NCI-H526 treated with DMSO at 0.1 percent for 48 hours (cell line): ENCODE data around the gene FAXC.
"Not testable (repeated sequence)": the region's sequence is repeated elsewhere in the genome, so short reads cannot be mapped to it uniquely, and the experiment has no call there.

Experiments used
- DNase-seq: peaks from one replicate; lab custom pipeline; 2025; lab: John Stamatoyannopoulos, UW

The FAXC gene

DNA sequence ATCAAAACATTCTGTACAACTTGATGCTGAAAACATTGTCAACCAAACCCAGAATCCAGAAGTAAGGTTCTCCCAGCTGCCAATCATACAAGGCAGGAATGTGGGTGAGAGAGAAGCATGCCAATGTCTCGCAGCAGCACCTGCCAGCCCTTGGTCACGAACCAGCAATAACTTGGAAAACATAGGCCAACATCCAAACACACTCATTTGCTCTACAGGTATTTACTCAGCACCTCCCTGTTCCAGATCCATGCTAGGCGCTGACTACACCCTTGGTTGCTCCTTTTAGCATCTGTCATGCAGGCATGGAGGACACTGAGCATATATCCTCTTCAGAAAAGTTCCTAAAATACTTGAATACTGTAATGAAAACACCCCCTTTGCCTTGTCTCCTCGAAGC, 63.6 kb downstream of the FAXC start:
- no peak for DNase-seq

DNA sequence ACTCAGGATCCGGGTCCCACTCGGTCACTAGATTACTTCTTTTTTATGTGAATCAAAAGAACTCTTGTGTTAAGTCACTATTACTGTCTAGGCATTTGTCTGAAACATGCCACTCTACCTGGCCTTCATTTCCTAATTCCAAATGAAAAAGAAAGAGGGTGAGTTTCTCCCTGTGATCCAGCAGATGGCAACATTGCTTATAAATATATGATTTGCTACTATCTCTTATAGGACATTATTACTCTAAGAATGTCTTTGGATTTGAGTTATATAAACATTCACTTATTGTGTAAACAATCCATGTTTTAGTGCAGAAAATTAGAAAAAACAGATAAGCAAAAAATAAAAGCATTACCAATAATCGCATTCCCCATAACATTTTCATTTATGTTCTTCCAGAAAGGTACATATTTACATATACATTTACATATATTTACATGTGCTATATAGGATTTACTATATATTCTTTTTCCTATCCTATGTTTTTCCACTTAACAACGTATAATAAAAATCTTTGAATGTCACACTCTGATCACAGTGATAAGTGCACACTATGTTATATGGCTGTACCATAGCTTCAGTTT, 66.9 kb downstream of the FAXC start:
- DNase-seq = peak; percentile 64

DNA sequence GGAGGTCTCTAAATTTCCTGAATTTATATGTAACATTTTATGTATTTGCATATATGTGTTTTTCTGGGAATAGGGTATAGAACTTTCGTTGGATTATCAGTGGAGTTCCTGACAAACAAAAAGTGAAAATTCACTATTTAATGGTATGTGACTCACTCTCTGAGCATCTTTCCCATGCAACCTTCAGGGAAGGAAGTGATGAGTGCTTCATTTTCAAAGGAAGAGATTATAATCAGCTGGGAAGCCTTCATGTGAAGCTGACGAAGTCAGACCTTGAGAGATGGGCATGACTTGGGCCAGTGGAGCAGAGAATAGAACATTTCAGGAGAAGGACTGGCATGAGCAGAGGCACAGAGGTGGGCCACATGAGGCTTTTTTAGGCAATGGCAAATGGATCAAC, 72.7 kb downstream of the FAXC start:
- no peak for DNase-seq

DNA sequence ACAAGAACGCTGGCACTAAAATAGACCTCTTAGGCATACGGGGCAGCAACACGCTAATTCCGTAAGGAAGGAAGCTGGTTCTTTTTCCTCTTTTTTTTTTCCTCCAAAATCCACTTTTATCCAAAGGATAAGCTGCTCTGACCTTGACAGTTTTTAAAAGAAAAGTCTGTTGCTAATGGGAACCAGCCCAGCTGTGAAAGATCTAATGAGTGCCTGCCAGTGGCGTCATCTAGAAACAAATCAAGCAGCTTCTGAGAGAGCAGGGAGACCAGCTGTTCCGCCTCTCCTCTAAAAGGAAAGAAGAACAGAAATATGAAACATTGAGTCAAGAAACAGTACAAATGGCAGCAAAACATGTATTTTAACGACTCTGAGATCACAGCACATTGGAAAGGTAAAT, 78.6 kb downstream of the FAXC start:
- no peak for DNase-seq

DNA sequence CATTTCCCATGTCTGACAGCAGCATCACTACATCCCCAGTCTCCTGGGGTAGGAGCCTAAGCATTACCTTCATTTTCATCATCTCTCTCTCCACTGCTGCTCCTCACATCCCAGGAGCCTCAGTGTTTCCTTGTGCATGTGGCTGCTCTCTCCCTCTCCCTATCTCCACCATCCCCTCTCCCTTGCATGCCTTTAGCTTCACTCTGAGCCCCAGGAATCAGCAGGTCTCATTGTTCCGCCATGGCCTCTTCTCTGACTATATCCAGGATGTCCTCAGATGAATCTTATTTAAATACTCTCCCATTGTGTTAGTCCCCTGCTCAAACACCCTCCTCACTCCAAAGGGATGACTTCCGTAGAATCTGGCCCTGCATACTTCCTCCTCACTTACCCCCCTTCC, 79.4 kb downstream of the FAXC start:
- DNase-seq = no peak

DNA sequence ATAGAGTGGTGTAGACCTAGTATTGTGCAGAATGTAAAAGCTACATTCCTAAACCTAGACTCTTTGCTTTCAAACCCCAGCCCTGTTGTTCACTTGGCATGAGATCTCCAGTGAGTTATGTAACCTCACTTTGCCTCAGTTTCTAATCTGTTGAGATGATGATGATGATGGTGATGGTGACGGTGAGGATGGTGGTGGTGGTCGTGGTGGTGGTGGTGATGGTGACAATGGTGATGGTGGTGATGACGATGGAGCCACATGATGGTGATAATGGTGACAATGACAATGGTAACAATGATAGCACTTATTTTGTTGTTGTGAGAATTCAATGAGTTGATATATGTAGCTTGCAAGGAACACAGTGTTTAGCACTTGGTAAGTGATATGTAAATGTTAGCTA, 80.3 kb downstream of the FAXC start:
- no peak for DNase-seq

DNA sequence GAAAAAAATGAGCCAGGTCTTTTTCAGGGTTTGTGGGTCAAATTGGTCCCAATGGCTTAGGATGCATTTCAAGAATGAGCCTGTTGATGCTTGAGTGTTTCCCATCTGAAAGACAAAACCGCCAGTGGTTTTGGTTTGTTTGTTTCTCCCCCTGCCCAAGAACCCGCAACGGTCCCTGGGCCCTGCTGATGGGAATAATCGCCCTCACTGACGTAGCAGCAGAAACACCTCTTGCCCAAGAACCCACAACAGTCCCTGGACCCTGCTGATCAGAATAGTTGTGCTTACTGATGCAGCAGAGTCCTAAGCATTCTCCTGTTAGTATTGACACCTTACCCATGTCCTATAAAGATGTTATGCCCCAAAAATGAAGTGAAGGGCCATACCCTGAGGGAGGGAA, 82.5 kb downstream of the FAXC start:
- not testable (repeated sequence) for DNase-seq

DNA sequence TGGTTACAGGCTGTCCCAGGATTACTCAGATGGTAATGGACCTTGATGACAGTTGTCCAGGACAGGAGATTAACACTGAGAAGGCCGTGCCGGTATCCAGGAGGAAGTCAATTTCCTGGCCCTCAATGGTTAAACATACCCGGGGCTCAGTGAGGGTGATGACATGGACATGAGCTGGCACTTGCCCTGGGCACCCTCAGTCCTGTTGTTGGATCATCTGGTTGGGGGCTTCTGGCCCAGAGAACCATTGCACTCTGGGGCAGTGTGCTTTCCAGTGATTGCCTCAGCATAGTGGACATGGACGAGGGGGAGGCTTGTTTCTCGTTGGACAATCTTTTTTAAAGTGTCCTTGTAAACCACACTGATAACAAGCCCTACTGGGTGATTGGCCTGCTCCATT, 84.0 kb downstream of the FAXC start:
- not testable (repeated sequence) for DNase-seq

DNA sequence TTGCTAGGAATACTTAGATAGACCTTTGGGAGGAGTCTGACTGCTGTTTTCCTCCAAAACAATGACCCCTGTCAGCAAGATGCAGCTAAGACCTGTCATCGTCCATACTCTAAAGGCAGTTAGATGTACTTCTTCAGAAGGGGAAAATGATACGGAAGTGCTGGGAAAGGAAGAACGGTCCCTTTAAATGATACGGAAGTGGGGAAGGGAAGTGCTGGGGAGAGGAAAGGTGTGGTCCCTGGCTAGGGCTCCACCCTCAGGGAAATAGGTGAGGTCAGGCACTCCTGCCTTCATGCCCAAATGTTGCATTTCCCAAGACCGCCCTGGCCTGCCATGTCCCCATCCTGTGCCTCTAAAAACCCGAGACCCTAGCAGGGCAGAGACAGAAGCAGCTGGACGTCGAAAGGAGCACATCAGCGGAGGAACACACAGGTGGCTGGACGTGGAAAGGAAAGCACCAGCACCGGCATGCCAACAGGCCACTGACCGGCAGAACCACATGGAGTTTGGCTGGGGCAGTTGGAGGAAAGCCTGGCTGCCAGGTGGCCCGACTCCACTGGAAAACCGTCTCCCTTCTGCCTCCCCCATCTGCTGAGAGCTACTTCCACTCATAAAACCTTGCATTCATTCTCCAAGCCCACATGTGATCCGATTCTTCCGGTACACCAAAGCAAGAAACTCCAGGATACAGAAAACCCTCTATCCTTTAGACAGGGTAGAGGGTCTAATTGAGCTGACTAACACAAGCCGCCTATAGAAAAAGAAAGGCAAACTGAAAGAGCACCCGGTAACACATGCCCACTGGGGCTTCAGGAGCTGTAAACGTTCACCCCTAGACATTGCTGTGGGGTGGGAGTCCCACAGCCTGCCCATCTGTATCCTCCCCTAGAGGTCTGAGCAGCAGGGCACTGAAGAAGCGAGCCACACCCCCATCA, 94.6 kb downstream of the FAXC start:
- no peak for DNase-seq

DNA sequence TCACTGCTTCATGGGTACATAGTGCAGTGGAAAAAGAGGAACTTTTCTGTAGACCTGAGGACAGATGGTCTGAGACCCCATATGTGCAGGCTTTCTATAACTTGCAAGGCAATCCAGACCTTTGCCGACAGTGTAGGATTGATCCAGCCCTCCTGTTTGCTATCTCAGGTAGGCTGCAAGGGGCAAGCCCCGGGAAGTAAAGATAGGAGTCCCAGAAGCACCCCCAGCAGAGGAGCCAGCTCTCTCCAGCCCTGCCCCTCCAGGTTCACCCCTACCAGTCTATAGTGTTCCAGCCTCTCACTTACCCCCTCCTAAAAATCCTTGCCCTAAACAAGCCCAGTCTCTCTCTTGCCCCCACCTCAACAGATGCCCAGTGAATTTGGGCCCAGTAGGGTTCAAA, 96.2 kb downstream of the FAXC start:
- no peak for DNase-seq

DNA sequence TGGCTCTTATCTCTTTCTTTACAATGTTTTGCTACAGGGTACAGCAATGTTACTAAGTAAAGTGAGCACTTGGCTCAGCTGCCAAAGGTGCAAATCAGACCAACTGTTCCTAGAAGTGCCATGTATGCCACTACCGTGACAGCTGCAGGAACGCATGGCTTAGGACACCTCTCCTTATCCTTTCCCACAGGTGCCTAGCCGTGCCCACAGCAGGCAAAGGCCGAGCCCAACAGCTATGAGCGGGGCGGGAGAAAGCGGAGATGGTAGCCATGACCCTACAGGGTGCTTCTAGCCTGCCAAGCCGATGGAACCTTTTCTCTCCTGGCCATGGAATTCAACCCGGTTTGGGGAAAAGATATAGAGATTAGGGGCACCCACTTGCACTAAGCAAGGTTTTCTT, 97.1 kb downstream of the FAXC start:
- DNase-seq = no peak

DNA sequence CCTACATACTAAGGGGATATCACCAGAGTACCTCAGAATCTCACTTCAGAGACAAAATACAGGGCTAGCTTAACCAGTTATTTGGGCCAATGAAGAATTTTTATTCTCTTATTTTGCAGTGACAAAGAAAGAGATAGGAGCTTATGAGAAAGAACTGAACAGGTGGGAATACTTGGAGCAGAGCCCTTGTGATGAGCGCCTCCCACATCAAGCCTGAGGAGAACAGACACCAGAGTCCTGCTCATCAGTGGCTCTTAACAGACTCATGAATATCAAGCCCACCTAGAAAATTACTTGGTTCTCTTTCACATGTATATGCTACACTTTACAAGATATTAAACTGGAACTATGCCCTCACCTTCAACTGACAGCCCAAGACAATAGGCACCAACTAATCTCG, 99.0 kb downstream of the FAXC start:
- no peak for DNase-seq

DNA sequence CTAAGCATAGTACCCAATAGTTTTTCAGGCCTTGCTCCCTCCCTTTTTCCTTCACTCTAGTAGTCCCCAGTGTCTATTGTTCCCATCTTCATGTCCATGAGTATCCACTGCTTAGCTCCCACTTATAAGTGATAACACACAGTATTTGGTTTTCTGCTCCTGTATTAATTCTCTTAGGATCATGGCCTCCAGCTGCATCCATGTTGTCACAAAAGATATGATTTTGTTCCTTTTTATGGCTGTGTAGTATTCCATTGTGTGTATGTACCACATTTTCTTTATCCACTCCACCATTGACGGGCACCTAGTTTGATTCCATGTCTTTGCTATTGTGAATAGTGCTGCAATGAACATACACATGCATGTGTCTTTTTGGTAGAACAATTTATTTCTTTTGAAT, 102.9 kb downstream of the FAXC start:
- DNase-seq = no peak

DNA sequence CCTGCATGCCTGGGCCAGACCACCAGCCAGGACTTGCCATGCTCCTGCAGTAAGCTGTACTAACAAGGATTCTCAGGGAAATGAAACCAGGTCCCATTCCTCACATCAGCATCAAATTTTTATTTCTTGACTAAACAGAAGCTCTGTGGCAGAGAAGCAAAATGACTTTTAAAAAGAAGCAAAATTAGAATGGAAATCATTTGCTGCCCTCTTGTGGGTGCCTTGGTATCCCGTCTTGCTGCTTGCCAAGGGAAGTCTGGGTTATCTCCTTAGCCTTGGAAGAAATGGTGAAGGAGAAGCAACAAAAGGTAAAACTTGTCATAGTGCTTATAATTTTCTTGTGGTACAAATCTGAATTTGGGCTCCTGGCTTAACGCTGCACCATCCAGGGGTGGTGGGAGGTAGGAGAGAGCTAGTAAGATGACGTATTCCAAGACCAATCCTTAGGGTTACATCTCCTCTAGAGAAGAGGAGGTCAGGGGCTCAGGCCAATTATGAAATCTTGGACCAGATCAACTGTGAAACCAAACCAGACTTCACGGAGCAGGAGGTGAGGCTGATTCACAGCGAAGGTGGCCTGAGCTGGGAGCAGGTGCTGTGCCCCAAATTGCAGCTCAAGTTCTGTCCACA, 107.5 kb downstream of the FAXC start:
- DNase-seq = peak; percentile 20

DNA sequence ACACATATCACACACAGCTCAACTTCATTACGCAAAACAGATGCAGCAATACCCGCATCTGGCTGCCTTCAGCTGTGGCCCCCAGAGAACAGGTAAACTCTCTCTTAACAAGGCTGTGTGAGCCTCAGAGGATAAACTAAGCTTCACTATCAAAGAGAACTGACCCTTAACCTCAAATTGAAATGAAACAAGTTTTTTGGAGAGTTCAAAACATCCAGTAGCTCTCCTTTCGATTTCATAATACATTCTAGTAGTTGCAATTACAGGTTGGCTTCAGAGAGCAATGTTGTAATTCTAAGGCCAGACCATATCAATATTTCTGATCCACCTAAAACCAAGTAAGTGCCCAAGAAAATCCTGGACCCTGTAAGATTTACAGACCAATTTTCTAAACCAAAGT, 113.5 kb downstream of the FAXC start:
- no peak for DNase-seq

DNA sequence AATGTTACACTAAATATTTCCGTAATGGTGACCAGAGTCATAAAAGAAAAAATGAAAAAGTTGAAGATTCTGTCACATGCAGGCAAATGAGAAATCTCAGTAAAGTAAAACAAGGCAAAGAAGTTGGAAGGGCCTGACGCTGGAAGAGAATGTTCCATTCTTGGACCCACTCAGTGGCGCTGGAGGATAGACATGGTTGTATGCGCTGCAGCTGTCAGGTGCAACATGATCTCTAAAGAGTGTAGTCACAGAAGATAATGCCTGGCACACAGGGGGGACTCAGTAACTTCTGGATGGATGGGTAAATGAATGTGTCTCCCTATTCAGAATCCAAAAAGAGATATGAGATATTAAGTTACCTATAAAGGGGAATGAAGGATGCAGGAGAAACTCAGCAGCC, 116.3 kb downstream of the FAXC start:
- no peak for DNase-seq

DNA sequence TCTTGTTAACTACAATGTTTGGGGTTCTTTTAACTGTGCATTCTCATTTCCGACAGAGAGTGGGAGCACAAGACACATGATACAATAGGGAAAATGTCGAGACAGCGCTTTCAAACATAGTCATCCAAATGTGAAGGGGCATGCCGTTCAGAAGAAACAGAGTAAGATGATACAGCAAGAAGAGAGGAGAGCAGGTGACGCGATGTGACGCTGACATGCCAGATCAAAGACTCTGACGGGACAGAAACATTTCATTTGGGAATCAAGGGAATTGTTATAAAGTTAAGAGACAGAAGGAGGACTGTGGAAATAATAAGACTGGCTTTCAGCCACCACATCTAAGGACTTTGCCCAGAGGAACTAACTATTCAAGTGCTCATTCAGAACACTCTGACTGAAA, 117.4 kb downstream of the FAXC start:
- DNase-seq = no peak

DNA sequence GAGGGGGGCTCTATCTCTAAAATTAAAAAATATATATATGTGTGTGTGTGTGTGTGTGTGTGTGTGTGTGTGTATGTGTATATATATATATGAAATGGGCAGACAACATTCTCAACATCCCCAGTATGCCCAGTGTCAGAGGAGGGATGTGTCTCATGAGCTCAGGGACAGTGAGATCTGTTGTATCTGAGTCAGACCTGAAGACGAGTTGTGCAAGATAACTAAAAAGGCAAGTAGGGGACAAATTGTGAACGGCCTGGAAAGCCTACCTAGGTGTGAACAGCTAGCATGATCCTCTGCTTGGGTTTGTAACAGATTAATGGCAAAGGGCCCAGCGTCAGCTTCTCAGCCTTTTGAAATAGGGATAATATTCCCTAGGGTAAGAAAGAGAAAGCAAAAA, 124.3 kb downstream of the FAXC start:
- DNase-seq = no peak
